C4-2B (cell line): ENCODE measurements around the gene VWC2L.

Source experiments
- ZFX ChIP-seq: fragments of 450-650 bp; IDR thresholded peaks from 2 replicates; pipeline ENCODE4 v1.6.1; 2017
- TF ChIP-seq, protein P1 (sequence below): fragments of 450-650 bp; conservative IDR thresholded peaks from 2 replicates; pipeline ENCODE4 v1.5.1; 2017; ENCODE audit warnings: mild to moderate bottlenecking

DNA sequence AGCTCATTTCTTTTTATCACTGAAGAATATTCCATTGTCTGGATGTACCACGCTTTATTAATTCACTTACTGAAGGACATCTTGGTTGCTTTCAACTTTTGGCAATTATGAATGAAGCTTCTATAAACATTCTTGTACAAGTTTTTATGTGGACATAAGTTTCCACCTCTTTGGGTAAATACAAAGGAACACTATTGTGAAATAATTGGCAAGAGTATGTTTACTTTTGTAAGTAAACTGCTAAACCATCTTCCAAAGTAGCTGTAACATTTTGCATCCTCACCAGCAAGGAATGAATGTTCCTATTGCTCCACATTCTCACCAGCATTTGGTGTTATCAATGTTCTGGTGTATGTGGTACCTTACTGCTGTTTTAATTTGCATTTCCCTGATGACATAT, 15.8 kb upstream of the VWC2L start:
- TF ChIP-seq, protein P1, sequence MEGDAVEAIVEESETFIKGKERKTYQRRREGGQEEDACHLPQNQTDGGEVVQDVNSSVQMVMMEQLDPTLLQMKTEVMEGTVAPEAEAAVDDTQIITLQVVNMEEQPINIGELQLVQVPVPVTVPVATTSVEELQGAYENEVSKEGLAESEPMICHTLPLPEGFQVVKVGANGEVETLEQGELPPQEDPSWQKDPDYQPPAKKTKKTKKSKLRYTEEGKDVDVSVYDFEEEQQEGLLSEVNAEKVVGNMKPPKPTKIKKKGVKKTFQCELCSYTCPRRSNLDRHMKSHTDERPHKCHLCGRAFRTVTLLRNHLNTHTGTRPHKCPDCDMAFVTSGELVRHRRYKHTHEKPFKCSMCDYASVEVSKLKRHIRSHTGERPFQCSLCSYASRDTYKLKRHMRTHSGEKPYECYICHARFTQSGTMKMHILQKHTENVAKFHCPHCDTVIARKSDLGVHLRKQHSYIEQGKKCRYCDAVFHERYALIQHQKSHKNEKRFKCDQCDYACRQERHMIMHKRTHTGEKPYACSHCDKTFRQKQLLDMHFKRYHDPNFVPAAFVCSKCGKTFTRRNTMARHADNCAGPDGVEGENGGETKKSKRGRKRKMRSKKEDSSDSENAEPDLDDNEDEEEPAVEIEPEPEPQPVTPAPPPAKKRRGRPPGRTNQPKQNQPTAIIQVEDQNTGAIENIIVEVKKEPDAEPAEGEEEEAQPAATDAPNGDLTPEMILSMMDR, result no peak
- no peak for TF ChIP-seq ZFX
